ENCODE data around the gene LY6G6C. TPM values are rescaled to one million over a fixed set of nuclear protein-coding genes. Genes with fewer than 3 reads are reported as not detected.

LY6G6C gene
- total and polyA plus RNA-seq, 2 of the 4 experiments (the other 2 are of a cell fraction): not detected

- H2AFZ ChIP-seq (replicated peaks; ENCODE audit: low read length, poor library complexity): no peak overlapping the region
- H2BK120ac ChIP-seq (ENCODE audit: low read depth, low read length): no peak overlapping the region
- no peak overlapping the region for H3K56ac ChIP-seq (ENCODE audit: extremely low read depth, insufficient read depth, low read length)
- no peaks in the 10 kb centered on the region for H3K4me1 ChIP-seq (ENCODE audit: control insufficient read depth, insufficient read depth, low read length)
- H3K9me3 ChIP-seq (ENCODE audit: control insufficient read depth, insufficient read depth, low read length): no peaks in the 10 kb centered on the region
- no peak overlapping the region for H3K4ac ChIP-seq (ENCODE audit: low read depth, low read length)
- H4K5ac ChIP-seq (ENCODE audit: low read depth, low read length): no peak overlapping the region
- in situ Hi-C loops (cut with MboI; ENCODE audit: low sequenced_read_pairs) (no loop called here), dilution Hi-C loops (cut with HindIII; ENCODE audit: low sequenced_read_pairs, unreplicated experiment) (no loop called here), intact Hi-C loops (cut with micrococcal nuclease) (no loop called here)
- DNase-seq: no peak
- ChIA-PET POLR2A (ENCODE audit: unreplicated experiment) (no interaction called here), CTCF (no interaction called here)
- H3K9ac ChIP-seq (ENCODE audit: low read depth, low read length): no peak overlapping the region
- H2BK20ac ChIP-seq (ENCODE audit: low read depth, low read length): no peak overlapping the region
- no peak for TF ChIP-seq MXI1 (IDR thresholded peaks at IDR 0.05; ENCODE audit: borderline replicate concordance, low read depth, low read length)
- no peak for TF ChIP-seq RFX5 (IDR thresholded peaks at IDR 0.05; ENCODE audit: low read depth, low read length)
- no peak for TF ChIP-seq RCOR1 (IDR thresholded peaks at IDR 0.05; ENCODE audit: insufficient replicate concordance, low read length)
- H2AK5ac ChIP-seq (ENCODE audit: low read depth, low read length): no peak overlapping the region
- H3K4me2 ChIP-seq (ENCODE audit: low read depth, low read length): no peak overlapping the region
- H4K91ac ChIP-seq (ENCODE audit: insufficient read depth, low read depth, low read length): no peak overlapping the region
- H2BK5ac ChIP-seq (ENCODE audit: low read depth, low read length, poor library complexity, severe bottlenecking): no peak overlapping the region
- H4K8ac ChIP-seq (ENCODE audit: low read depth in 2 of 2, low read length in 2 of 2): no peak overlapping the region
- H3K27ac ChIP-seq (ENCODE audit: insufficient read depth, low read length): no peak overlapping the region
- no peak overlapping the region for H3K4me3 ChIP-seq (ENCODE audit: insufficient read depth, low read depth, low read length)
- no peak overlapping the region for H2AK9ac ChIP-seq (replicated peaks; ENCODE audit: low read depth, low read length, poor library complexity)
- no CpG with 5 or more reads among the region's 2 CpGs for WGBS, 2 experiments (ENCODE audit: extremely low coverage in 2 of 2, insufficient read length in 1 of 2)
- no peaks in the 10 kb centered on the region for H3K79me1 ChIP-seq (ENCODE audit: low read depth in 1 of 2, low read length in 2 of 2)
- peaks cover 3% of the 10 kb centered on the region; the same call in 1 of the 2 replicates for H3K9me1 ChIP-seq (ENCODE audit: insufficient read depth, low read length)
- BruUV-seq (replicated peaks): no TSS peak
- ATAC-seq (ENCODE audit: low read depth): no peak
- no peak overlapping the region for H3K18ac ChIP-seq (ENCODE audit: low read depth, low read length)
- no peaks in the 10 kb centered on the region for H4K20me1 ChIP-seq (ENCODE audit: insufficient read depth, low read length)
- H3K36me3 ChIP-seq (ENCODE audit: control insufficient read depth, insufficient read depth, low read length): no peaks in the 10 kb centered on the region
- H3K27me3 ChIP-seq (ENCODE audit: control insufficient read depth, insufficient read depth, low read length): no peaks in the 10 kb centered on the region
- H3K14ac ChIP-seq (replicated peaks; ENCODE audit: low read depth, low read length): no peak overlapping the region
- H3K23ac ChIP-seq (ENCODE audit: low read depth, low read length): no peak overlapping the region
- H2BK15ac ChIP-seq (ENCODE audit: low read depth, low read length): no peak overlapping the region
Measured at GRCh38 chr6:31770860-31771259, 49.3 kb upstream of the LY6G6C start.
